MCF 10A (cell line): Measurements from ENCODE around the gene CASKIN1. TPM values are rescaled to one million over a fixed set of nuclear protein-coding genes. Genes with fewer than 3 reads are reported as not detected.
A peak's percentile ranks its signal among the peaks of the same experiment; 100 is the strongest.

Source experiments
- BruUV-seq: library from RNA; stranded (reverse); fragments of 400-500 nt; replicated peaks from 2 replicates; lab custom pipeline; 2021; lab: Mats Ljungman, UMichigan
- CTCF ChIA-PET: fragments of 300-600 bp; sonication (Branson Sonifier 250); formaldehyde crosslinking; extraction: SDS; loops from one replicate; lab custom pipeline; 2021; ENCODE audit warnings: antibody characterized with exemption, inconsistent platforms; lab: Yijun Ruan, JAX
- POLR2A ChIA-PET: fragments of 300-600, 350-650 bp; sonication (Branson Sonifier 250); formaldehyde crosslinking; extraction: SDS; loops from one replicate; lab custom pipeline; 2020; ENCODE audit warnings: antibody characterized with exemption, inconsistent platforms; lab: Yijun Ruan, JAX
- DNase-seq: peaks from one replicate; pipeline ENCODE4 v3.0.0-alpha.2; 2018; ENCODE audit not compliant: unreplicated experiment
- H3K27ac Mint-ChIP-seq: one replicate; pipeline ENCODE4 v1.8.0; 2022; ENCODE audit warnings: mild to moderate bottlenecking, low read depth, mixed read lengths; ENCODE audit not compliant: unreplicated experiment
- H3K27me3 Mint-ChIP-seq: one replicate; pipeline ENCODE4 v1.8.0; 2022; ENCODE audit warnings: mixed read lengths; ENCODE audit not compliant: insufficient read depth, unreplicated experiment
- H3K36me3 Mint-ChIP-seq: one replicate; pipeline ENCODE4 v1.8.0; 2022; ENCODE audit warnings: mild to moderate bottlenecking, moderate library complexity, mixed read lengths; ENCODE audit not compliant: insufficient read depth, unreplicated experiment
- H3K4me1 Mint-ChIP-seq: one replicate; pipeline ENCODE4 v1.8.0; 2022; ENCODE audit warnings: mixed read lengths; ENCODE audit not compliant: insufficient read depth, unreplicated experiment
- H3K4me3 Mint-ChIP-seq: one replicate; pipeline ENCODE4 v1.8.0; 2022; ENCODE audit warnings: mild to moderate bottlenecking, moderate library complexity, mixed read lengths; ENCODE audit not compliant: unreplicated experiment
- H3K9me3 Mint-ChIP-seq: one replicate; pipeline ENCODE4 v1.8.0; 2022; ENCODE audit warnings: mixed read lengths; ENCODE audit not compliant: unreplicated experiment
- CTCF ChIP-seq: fragments of 200-600 bp; IDR thresholded peaks from one replicate; pipeline ENCODE4 v1.8.0; 2022; ENCODE audit warnings: antibody characterized with exemption, mild to moderate bottlenecking; ENCODE audit not compliant: unreplicated experiment
- intact Hi-C: fragments of 100-400 bp; cut with micrococcal nuclease; formaldehyde crosslinking; loops from 2 replicates; pipeline ENCODE4 v1.14.1; 2022
- total RNA-seq: library from RNA; stranded (reverse); gene quantifications from 2 replicates; pipeline ENCODE4 v1.2.3, GENCODE V29; 2022

The CASKIN1 gene
- total RNA-seq, 1 experiment from 2014 or later, result 0.14 TPM

- H3K4me1 Mint-ChIP-seq, result no peaks in the 10 kb centered on the region
- CTCF ChIA-PET, result interaction anchor here (0.7 to 2.1 kb wide), 14 partner anchors 9 to 286 kb away, joined by 3 to 8 read pairs (median 4); partner anchors contain the start of gene ECI1
- no peak for TF ChIP-seq CTCF
- no peaks in the 10 kb centered on the region for H3K27me3 Mint-ChIP-seq
- no peaks in the 10 kb centered on the region for H3K9me3 Mint-ChIP-seq
- DNase-seq, result no peak
- H3K27ac Mint-ChIP-seq, result no peak overlapping the region
- POLR2A ChIA-PET, result interaction anchor here (0.7 to 2.6 kb wide), 8 partner anchors 9 to 301 kb away, joined by 3 to 22 read pairs (median 4); partner anchors contain the start of genes ECI1, MLST8, NTHL1 and TRAF7
- no TSS peak for BruUV-seq
- no peaks in the 10 kb centered on the region for H3K36me3 Mint-ChIP-seq
- intact Hi-C loops, result loop anchor here (2.0 kb wide), 1 partner anchor 305 kb away; no protein-coding TSS in a partner anchor
- no peak overlapping the region for H3K4me3 Mint-ChIP-seq
These were observed 863 bp downstream of the CASKIN1 start for GRCh38 chr16:2195322-2196161.

- Mint-ChIP-seq H3K27ac (no peak overlapping the region), H3K27me3 (no peaks in the 10 kb centered on the region), H3K4me3 (no peak overlapping the region), H3K36me3 (no peaks in the 10 kb centered on the region), H3K4me1 (no peaks in the 10 kb centered on the region), H3K9me3 (no peaks in the 10 kb centered on the region)
- no TSS peak for BruUV-seq
- ChIA-PET CTCF (interaction anchor here (0.5 to 2.1 kb wide), 18 partner anchors 9 to 298 kb away, joined by 3 to 8 read pairs (median 4); partner anchors contain the start of gene ECI1), POLR2A (interaction anchor here (0.5 to 2.6 kb wide), 12 partner anchors 10 to 409 kb away, joined by 3 to 22 read pairs (median 4); partner anchors contain the start of genes ECI1, MLST8, NTHL1 and TRAF7)
- intact Hi-C loops, result loop anchor here (2.0 kb wide), 1 partner anchor 306 kb away; no protein-coding TSS in a partner anchor
- peak; percentile 70 for DNase-seq
- peak; percentile 68 for TF ChIP-seq CTCF
These were observed 1.5 kb downstream of the CASKIN1 start for GRCh38 chr16:2194852-2195321.

- TF ChIP-seq CTCF, result no peak
- DNase-seq, result peak; percentile 60
- no peak overlapping the region for H3K4me3 Mint-ChIP-seq
- H3K36me3 Mint-ChIP-seq, result no peaks in the 10 kb centered on the region
- POLR2A ChIA-PET, result interaction anchor here (0.5 to 2.6 kb wide), 11 partner anchors 10 to 410 kb away, joined by 3 to 22 read pairs (median 4); partner anchors contain the start of genes ECI1, MLST8, NTHL1 and TRAF7
- CTCF ChIA-PET, result interaction anchor here (0.5 to 2.1 kb wide), 16 partner anchors 10 to 585 kb away, joined by 3 to 8 read pairs (median 4); partner anchors contain the start of gene ECI1
- H3K9me3 Mint-ChIP-seq, result no peaks in the 10 kb centered on the region
- BruUV-seq, result no TSS peak
- intact Hi-C loops, result loop anchor here (2.0 kb wide), 1 partner anchor 307 kb away; no protein-coding TSS in a partner anchor
- H3K27me3 Mint-ChIP-seq, result no peaks in the 10 kb centered on the region
- H3K27ac Mint-ChIP-seq, result no peak overlapping the region
- H3K4me1 Mint-ChIP-seq, result no peaks in the 10 kb centered on the region
These were observed 2.1 kb downstream of the CASKIN1 start for GRCh38 chr16:2194166-2194834.
